Tibial artery (tissue), 4 donors: ENCODE measurements around the gene CTAGE1.

ENCODE experiments used
- DNase-seq, 2 donors: peaks; one replicate each; pipeline ENCODE4 v3.0.0-alpha.2; 2019
- H3K27ac ChIP-seq, 2 donors: fragments of 200-600 bp; sonication (generic) in 1 of 2; 1 replicate in 1 of 2; 2 replicates in 1 of 2; pipeline ENCODE4 v1.5.1; 2018 to 2019; ENCODE audit warnings: mild to moderate bottlenecking in 1 of 2
- H3K27me3 ChIP-seq, 2 donors: fragments of 200-600 bp; sonication (generic) in 1 of 2; one replicate each; pipeline versions ENCODE4 v1.5.1 to v1.6.0; 2016 to 2019
- H3K36me3 ChIP-seq, 3 donors: fragments of 200-600 bp; sonication (generic) in 2 of 3; one replicate each; pipeline ENCODE4 v1.5.1; 2016 to 2019; ENCODE audit warnings: mild to moderate bottlenecking in 2 of 3
- H3K4me1 ChIP-seq, 4 donors: fragments of 200-600 bp; sonication (generic) in 2 of 4; 1 replicate in 3 of 4; 2 replicates in 1 of 4; pipeline ENCODE4 v1.5.1; 2016 to 2019
- H3K4me3 ChIP-seq, 2 donors: fragments of 200-600 bp; sonication (generic) in 1 of 2; 1 replicate in 1 of 2; 2 replicates in 1 of 2; pipeline ENCODE4 v1.5.1; 2018 to 2019; ENCODE audit warnings: mild to moderate bottlenecking in 2 of 2
- H3K9me3 ChIP-seq, 3 donors: fragments of 200-600 bp; sonication (generic) in 1 of 3; one replicate each; pipeline ENCODE4 v1.5.1; 2016 to 2019
- CTCF ChIP-seq, 2 experiments: fragments of 200-600 bp in 1 of 2; fragments of 450-650 bp in 1 of 2; IDR thresholded peaks; one replicate each; pipeline ENCODE4 v1.5.1; 2017 to 2019; ENCODE audit warnings: antibody characterized with exemption in 2 of 2, mild to moderate bottlenecking in 1 of 2, moderate library complexity in 1 of 2
- intact Hi-C: fragments of 100-400 bp; cut with DNase I; formaldehyde crosslinking; loops from one replicate; pipeline ENCODE4 v1.15.0; 2023; ENCODE audit warnings: low total_unique reads

CTAGE1 gene

GRCh38 chr18:22377769-22378168 is 39.9 kb downstream of the CTAGE1 start:
- Histone ChIP-seq H3K4me1 (no peaks in the 10 kb centered on the region), H3K27ac (no peak overlapping the region), H3K36me3 (no peaks in the 10 kb centered on the region), H3K27me3 (no peaks in the 10 kb centered on the region), H3K9me3 (no peaks in the 10 kb centered on the region), H3K4me3 (no peak overlapping the region)
- intact Hi-C loops = no loop called here
- DNase-seq = no peak
- no peak for TF ChIP-seq CTCF (IDR thresholded peaks at IDR 0.05)

- Histone ChIP-seq H3K36me3 (no peaks in the 10 kb centered on the region), H3K9me3 (no peaks in the 10 kb centered on the region), H3K4me3 (no peak overlapping the region), H3K4me1 (no peaks in the 10 kb centered on the region), H3K27ac (no peak overlapping the region), H3K27me3 (no peaks in the 10 kb centered on the region)
- DNase-seq = no peak
- no peak for TF ChIP-seq CTCF (IDR thresholded peaks at IDR 0.05)
- intact Hi-C loops = no loop called here
These were observed 47.3 kb downstream of the CTAGE1 start for GRCh38 chr18:22370414-22370813.

GRCh38 chr18:22368021-22368420 is 49.7 kb downstream of the CTAGE1 start:
- DNase-seq = no peak
- Histone ChIP-seq H3K27ac (no peak overlapping the region), H3K9me3 (no peaks in the 10 kb centered on the region), H3K4me1 (no peaks in the 10 kb centered on the region), H3K4me3 (no peak overlapping the region), H3K27me3 (no peaks in the 10 kb centered on the region), H3K36me3 (no peaks in the 10 kb centered on the region)
- intact Hi-C loops = no loop called here
- no peak for TF ChIP-seq CTCF (IDR thresholded peaks at IDR 0.05)

- no peaks in the 10 kb centered on the region for H3K36me3 ChIP-seq
- H3K4me3 ChIP-seq = no peak overlapping the region
- no peaks in the 10 kb centered on the region for H3K27me3 ChIP-seq
- H3K9me3 ChIP-seq = no peaks in the 10 kb centered on the region
- DNase-seq = no peak
- H3K4me1 ChIP-seq = no peaks in the 10 kb centered on the region
- intact Hi-C loops = no loop called here
- no peak for TF ChIP-seq CTCF (IDR thresholded peaks at IDR 0.05)
- H3K27ac ChIP-seq = no peak overlapping the region
These were observed 50.4 kb downstream of the CTAGE1 start for GRCh38 chr18:22367303-22367702.

GRCh38 chr18:22363867-22364463 is 53.8 kb downstream of the CTAGE1 start:
- Histone ChIP-seq H3K27me3 (no peaks in the 10 kb centered on the region), H3K9me3 (no peaks in the 10 kb centered on the region), H3K36me3 (no peaks in the 10 kb centered on the region), H3K27ac (no peak overlapping the region), H3K4me3 (no peak overlapping the region), H3K4me1 (no peaks in the 10 kb centered on the region)
- TF ChIP-seq CTCF (IDR thresholded peaks at IDR 0.05) = peak; percentile 11 to 18
- no peak for DNase-seq
- intact Hi-C loops = no loop called here
